GM23248 (cell line): ENCODE data around the gene EDN3. TPM values are rescaled to one million over a fixed set of nuclear protein-coding genes. Genes with fewer than 3 reads are reported as not detected.

Experiments
- DNase-seq: peaks from one replicate; pipeline ENCODE4 v3.0.0-alpha.2; 2015
- H2AFZ ChIP-seq: fragments of 200-600 bp; sonication (generic); 2 replicates; pipeline ENCODE4 v1.6.1; 2016; ENCODE audit warnings: antibody characterized with exemption
- H3F3A ChIP-seq: fragments of 200-600 bp; sonication (generic); 2 replicates; pipeline ENCODE4 v1.6.1; 2016; ENCODE audit warnings: mild to moderate bottlenecking, antibody characterized with exemption, mixed run types; ENCODE audit not compliant: insufficient read depth
- H3K27ac ChIP-seq: fragments of 200-600 bp; sonication (generic); 2 replicates; pipeline ENCODE4 v1.5.1; 2016; ENCODE audit warnings: mild to moderate bottlenecking
- H3K27me3 ChIP-seq: fragments of 200-600 bp; sonication (generic); replicated peaks from 2 replicates; pipeline ENCODE4 v1.6.1; 2016; ENCODE audit warnings: mild to moderate bottlenecking; ENCODE audit not compliant: insufficient read depth
- H3K36me3 ChIP-seq: fragments of 200-600 bp; sonication (generic); 2 replicates; pipeline ENCODE4 v1.6.1; 2016; ENCODE audit warnings: low read depth, mild to moderate bottlenecking
- H3K4me1 ChIP-seq: fragments of 200-600 bp; sonication (generic); 2 replicates; pipeline ENCODE4 v1.6.1; 2016; ENCODE audit warnings: mild to moderate bottlenecking; ENCODE audit not compliant: insufficient read depth
- H3K4me2 ChIP-seq: fragments of 200-600 bp; sonication (generic); one replicate; pipeline ENCODE4 v1.6.1; 2016; ENCODE audit warnings: mild to moderate bottlenecking; ENCODE audit not compliant: unreplicated experiment
- H3K4me3 ChIP-seq: fragments of 200-600 bp; sonication (generic); 2 replicates; pipeline ENCODE4 v1.5.1; 2016; ENCODE audit warnings: mild to moderate bottlenecking
- H3K79me2 ChIP-seq: fragments of 200-600 bp; sonication (generic); 2 replicates; pipeline ENCODE4 v1.6.1; 2016; ENCODE audit warnings: mild to moderate bottlenecking; ENCODE audit not compliant: insufficient read depth
- H3K9ac ChIP-seq: fragments of 200-600 bp; sonication (generic); 2 replicates; pipeline ENCODE4 v1.6.1; 2016; ENCODE audit warnings: mild to moderate bottlenecking
- H3K9me2 ChIP-seq: fragments of 200-600 bp; sonication (generic); 2 replicates; pipeline ENCODE4 v1.6.1; 2016; ENCODE audit warnings: mixed run types, mild to moderate bottlenecking, moderate library complexity; ENCODE audit not compliant: insufficient read depth
- H3K9me3 ChIP-seq: fragments of 200-600 bp; sonication (generic); one replicate; pipeline ENCODE4 v1.6.1; 2017; ENCODE audit warnings: low read depth
- H4K20me1 ChIP-seq: fragments of 200-600 bp; sonication (generic); 2 replicates; pipeline ENCODE4 v1.6.0; 2016; ENCODE audit not compliant: insufficient read depth
- EZH2 ChIP-seq: fragments of 200-600 bp; sonication (generic); IDR thresholded peaks from 2 replicates; pipeline ENCODE4 v1.6.1; 2018; ENCODE audit warnings: antibody characterized with exemption, mild to moderate bottlenecking; ENCODE audit not compliant: insufficient read depth, poor library complexity, severe bottlenecking
- EZH2phosphoT487 ChIP-seq: fragments of 200-600 bp; sonication (generic); IDR thresholded peaks from 2 replicates; pipeline ENCODE4 v1.6.1; 2018; ENCODE audit warnings: antibody characterized with exemption, moderate library complexity, mild to moderate bottlenecking, low read depth; ENCODE audit not compliant: insufficient read depth
- WGBS, 2 experiments: methylation state at CpG; one replicate each; pipeline ENCODE4 v1.1.6; 2015 to 2017; ENCODE audit warnings: low lambda C conversion rate in 2 of 2, low coverage in 1 of 2; ENCODE audit errors: missing lambda C conversion rate in 2 of 2; 5-methylcytosine and 5-hydroxymethylcytosine counted together
- in situ Hi-C: fragments of 300-500 bp; cut with MboI; formaldehyde crosslinking; loops from 2 replicates; pipeline ENCODE4 v1.15.0; 2020
- polyA plus RNA-seq: library from polyadenylated mRNA; unstranded; fragments of >200 nt; fragmentation: Nextera tagmentation; extraction: Ambion mirVana; gene quantifications from 2 replicates; pipeline ENCODE4 v1.2.1, GENCODE V29; 2016
- total RNA-seq: library from RNA; depleted of rRNA; stranded (reverse); fragments of >200 nt; shearing (Covaris generic); gene quantifications from 2 replicates; pipeline ENCODE4 v1.2.3, GENCODE V29; 2014; rRNA removed

The EDN3 gene
- total RNA-seq = not detected in 2 replicates
- not detected in 2 replicates for polyA plus RNA-seq

GRCh38 chr20:59300333-59301081 lies at the start of gene EDN3:
TSS of gene EDN3 (plus strand) at chr20:59300611. CDS start at chr20:59300813, 202 bp downstream.
- Histone ChIP-seq H3K36me3 (no peaks in the 10 kb centered on the region), H3K9me2 (no peaks in the 10 kb centered on the region), H3K27me3 (peaks cover 3% of the 10 kb centered on the region), H3K4me3 (no peak within 1 kb of the TSS), H3K27ac (no peak within 1 kb of the TSS), H3K9me3 (no peaks in the 10 kb centered on the region), H3K4me1 (no peaks in the 10 kb centered on the region), H3K4me2 (no peak within 1 kb of the TSS), H3F3A (no peaks in the 10 kb centered on the region), H3K9ac (no peak within 1 kb of the TSS), H4K20me1 (no peaks in the 10 kb centered on the region), H3K79me2 (no peaks in the 10 kb centered on the region), H2AFZ (no peak within 1 kb of the TSS)
- TF ChIP-seq EZH2phosphoT487 = no peak
- no peak for TF ChIP-seq EZH2
- 2 to 3% methylated on average over 61 to 70 of the region's 77 CpGs for WGBS, 2 experiments
- in situ Hi-C loops = no loop called here
- peak; percentile 3 for DNase-seq

GRCh38 chr20:59253325-59253724 lies 47.1 kb upstream of the EDN3 start:
- Histone ChIP-seq H3F3A (no peaks in the 10 kb centered on the region), H3K27ac (no peak overlapping the region), H3K4me1 (no peaks in the 10 kb centered on the region), H3K9ac (no peak overlapping the region), H3K9me3 (no peaks in the 10 kb centered on the region), H3K9me2 (no peaks in the 10 kb centered on the region), H3K4me2 (no peak overlapping the region), H4K20me1 (no peaks in the 10 kb centered on the region), H3K36me3 (no peaks in the 10 kb centered on the region), H3K79me2 (no peaks in the 10 kb centered on the region), H2AFZ (no peak overlapping the region), H3K27me3 (peaks cover 15% of the 10 kb centered on the region), H3K4me3 (no peak overlapping the region)
- in situ Hi-C loops = no loop called here
- no peak for DNase-seq
- 25 to 26% methylated on average over 6 of the region's 6 CpGs for WGBS, 2 experiments
- TF ChIP-seq EZH2 (no peak), EZH2phosphoT487 (no peak)

GRCh38 chr20:59253779-59254319 lies 46.6 kb upstream of the EDN3 start:
- Histone ChIP-seq H3K36me3 (no peaks in the 10 kb centered on the region), H3K27me3 (peaks cover 15% of the 10 kb centered on the region), H3K27ac (no peak overlapping the region), H3K4me3 (no peak overlapping the region), H4K20me1 (no peaks in the 10 kb centered on the region), H3K9me3 (no peaks in the 10 kb centered on the region), H3F3A (no peaks in the 10 kb centered on the region), H3K4me2 (no peak overlapping the region), H3K9ac (no peak overlapping the region), H3K79me2 (no peaks in the 10 kb centered on the region), H2AFZ (no peak overlapping the region), H3K9me2 (no peaks in the 10 kb centered on the region), H3K4me1 (no peaks in the 10 kb centered on the region)
- in situ Hi-C loops = no loop called here
- WGBS, 2 experiments = 7 to 11% methylated on average over 4 of the region's 4 CpGs
- TF ChIP-seq EZH2 = no peak
- no peak for TF ChIP-seq EZH2phosphoT487
- no peak for DNase-seq

- H3K27ac ChIP-seq = no peak overlapping the region
- DNase-seq = no peak
- H3K9me2 ChIP-seq = no peaks in the 10 kb centered on the region
- 59 to 73% methylated on average over 5 of the region's 5 CpGs for WGBS, 2 experiments
- H3K4me1 ChIP-seq = no peaks in the 10 kb centered on the region
- H3K9me3 ChIP-seq = no peaks in the 10 kb centered on the region
- H4K20me1 ChIP-seq = no peaks in the 10 kb centered on the region
- no peak overlapping the region for H3K4me2 ChIP-seq
- H3K4me3 ChIP-seq = no peak overlapping the region
- H3F3A ChIP-seq = no peaks in the 10 kb centered on the region
- H3K79me2 ChIP-seq = no peaks in the 10 kb centered on the region
- no peaks in the 10 kb centered on the region for H3K36me3 ChIP-seq
- no peak for TF ChIP-seq EZH2
- TF ChIP-seq EZH2phosphoT487 = no peak
- in situ Hi-C loops = no loop called here
- no peak overlapping the region for H2AFZ ChIP-seq
- H3K9ac ChIP-seq = no peak overlapping the region
- H3K27me3 ChIP-seq = peaks cover 16% of the 10 kb centered on the region
Observed at GRCh38 chr20:59255256-59255655, 45.2 kb upstream of the EDN3 start.
